GM19452 (cell line): ENCODE data around the gene ACBD3.

ENCODE experiments used
- ATAC-seq: cut with Tn5 transposase; IDR thresholded peaks from one replicate; pipeline ENCODE4 v1.9.1; 2021; ENCODE audit not compliant: unreplicated experiment

The ACBD3 gene

GRCh38 chr1:226135059-226135651 lies 51.4 kb downstream of the ACBD3 start:
- ATAC-seq: no peak

DNA sequence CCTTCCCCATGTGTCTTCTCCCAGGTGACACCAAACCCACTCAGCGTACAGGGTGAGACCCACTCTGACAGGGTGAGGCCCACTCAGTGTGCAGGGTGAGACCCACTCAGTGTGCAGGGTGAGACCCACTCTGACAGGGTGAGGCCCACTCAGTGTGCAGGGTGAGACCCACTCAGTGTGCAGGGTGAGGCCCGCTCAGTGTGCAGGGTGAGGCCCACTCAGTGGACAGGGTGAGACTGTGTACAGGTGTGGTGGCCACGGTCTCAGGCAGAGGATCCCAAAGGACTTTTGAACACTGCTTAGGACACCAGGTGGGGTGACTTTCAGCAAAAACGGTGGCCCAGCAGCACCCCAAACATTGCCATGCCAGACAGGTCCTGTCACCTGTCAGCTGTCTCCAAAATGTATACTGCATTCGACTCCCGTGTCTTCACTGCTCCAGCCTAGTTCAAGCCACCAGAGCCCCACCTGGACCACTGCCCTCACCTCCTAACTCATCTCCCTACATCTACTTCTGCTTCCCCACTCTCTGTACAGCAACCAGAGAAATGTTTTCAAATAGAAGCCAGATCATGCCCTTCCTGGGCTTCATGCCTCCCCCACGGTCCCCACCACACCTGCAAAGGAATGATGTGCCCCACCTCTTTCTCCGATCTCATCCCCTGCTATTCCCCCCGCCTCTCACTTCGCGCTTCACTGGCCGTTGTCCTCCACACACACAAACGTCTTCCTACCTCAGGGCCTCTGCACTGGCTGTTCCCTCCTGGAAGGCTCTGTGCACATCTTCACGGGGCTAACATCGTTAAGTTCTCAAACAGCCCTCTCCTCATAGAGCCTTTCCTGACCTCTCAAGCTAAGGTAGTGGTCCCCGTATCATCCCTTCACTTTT lies 52.1 kb downstream of the ACBD3 start:
- no peak for ATAC-seq

GRCh38 chr1:226133504-226134123 lies 52.9 kb downstream of the ACBD3 start:
- ATAC-seq: no peak

DNA sequence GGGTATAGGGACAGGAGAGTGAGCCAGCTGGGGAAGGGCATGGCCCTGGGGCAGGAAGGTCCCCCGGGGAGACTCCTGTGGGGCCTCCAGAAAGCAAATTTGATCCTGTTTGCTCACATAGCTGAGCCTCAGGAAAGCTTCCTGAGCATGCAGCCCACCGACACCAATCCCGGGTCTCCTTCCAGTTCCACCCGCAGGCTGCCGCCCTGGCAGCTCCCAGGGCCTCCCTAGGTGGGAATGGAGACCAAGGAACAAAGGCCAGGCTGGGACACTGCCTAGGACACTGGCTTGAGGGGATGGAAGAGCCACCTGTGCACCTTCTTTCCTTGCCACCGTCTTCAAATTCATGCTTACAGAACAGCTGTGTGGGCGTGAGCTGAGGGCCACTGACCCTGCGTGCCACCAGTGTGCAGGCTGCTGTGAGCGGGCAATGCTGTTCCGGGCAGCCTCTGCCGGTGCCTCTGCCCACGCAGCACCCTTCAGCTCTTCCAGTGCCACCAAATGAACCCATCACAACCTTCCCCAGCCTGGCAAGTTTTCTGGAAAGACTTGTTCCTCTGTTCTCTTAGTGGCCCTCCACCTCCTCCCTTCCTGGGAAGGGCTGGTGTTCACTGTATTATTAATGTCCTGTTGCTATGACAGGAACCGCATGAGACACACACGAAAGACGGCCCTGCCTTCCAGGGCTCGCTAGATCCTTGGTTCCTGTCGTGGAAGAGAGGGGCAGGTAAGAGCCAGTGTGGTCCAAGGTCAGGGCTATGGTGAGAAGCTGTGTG lies 53.6 kb downstream of the ACBD3 start:
- no peak for ATAC-seq

DNA sequence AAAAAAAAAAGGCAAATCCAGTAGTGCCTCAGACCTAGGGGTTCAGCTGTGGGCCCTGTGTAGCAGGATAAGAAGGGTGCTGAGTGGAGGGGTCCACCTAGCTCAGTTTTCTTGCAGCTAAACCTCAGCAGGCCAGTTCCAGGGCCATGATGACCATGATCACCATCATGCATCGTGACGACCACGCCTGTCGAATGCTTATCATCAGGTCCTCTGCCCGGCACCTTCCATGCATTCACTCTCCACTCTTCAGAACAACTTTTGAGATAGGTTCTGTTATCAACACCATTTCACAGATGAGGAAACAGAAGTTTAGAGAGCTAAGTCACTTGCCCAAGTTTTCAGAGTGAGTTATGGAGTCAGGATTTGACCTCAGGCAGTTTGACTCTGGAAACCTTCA lies 54.9 kb downstream of the ACBD3 start:
- no peak for ATAC-seq

- no peak for ATAC-seq
Measured at GRCh38 chr1:226129230-226129629, 57.3 kb downstream of the ACBD3 start.

GRCh38 chr1:226128487-226129075 lies 58.0 kb downstream of the ACBD3 start:
- no peak for ATAC-seq

DNA sequence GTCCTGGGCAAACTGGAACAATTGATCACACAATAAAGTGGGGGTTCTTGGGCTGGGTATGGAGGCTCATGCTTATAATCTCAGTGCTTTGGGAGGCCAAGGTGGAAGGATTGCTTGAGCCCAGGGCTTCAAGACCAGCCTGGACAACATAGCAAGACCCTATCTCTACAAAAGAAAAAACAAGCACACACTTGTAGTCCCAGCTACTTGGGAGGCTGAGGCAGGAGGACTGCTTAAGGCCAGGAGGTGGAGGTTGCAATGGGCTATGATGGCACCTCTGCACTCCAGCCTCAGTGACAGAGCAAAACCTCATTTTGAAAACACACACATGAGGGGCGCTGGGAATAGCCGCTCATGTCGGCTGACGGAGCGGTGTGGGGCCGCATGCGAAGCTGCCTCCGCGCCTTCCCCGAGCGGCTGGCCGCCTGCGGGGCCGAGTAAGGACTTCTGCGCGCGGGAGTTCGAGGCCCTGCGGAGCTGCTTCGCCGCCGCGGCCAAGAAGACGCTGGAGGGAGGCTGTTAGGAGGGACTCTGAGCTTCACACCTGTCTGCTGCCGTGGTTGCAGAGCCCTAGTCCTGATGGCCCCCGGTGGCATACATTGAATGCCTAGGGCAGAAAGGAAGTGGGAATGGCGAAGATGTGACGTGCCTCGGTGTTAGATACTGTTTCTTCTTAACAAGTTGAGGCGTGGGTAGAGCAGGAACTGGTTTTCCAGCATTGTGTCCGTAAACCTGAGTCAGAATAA lies 59.5 kb downstream of the ACBD3 start:
- ATAC-seq: peak; percentile 0

- no peak for ATAC-seq
Measured at GRCh38 chr1:226125831-226126230, 60.7 kb downstream of the ACBD3 start.

DNA sequence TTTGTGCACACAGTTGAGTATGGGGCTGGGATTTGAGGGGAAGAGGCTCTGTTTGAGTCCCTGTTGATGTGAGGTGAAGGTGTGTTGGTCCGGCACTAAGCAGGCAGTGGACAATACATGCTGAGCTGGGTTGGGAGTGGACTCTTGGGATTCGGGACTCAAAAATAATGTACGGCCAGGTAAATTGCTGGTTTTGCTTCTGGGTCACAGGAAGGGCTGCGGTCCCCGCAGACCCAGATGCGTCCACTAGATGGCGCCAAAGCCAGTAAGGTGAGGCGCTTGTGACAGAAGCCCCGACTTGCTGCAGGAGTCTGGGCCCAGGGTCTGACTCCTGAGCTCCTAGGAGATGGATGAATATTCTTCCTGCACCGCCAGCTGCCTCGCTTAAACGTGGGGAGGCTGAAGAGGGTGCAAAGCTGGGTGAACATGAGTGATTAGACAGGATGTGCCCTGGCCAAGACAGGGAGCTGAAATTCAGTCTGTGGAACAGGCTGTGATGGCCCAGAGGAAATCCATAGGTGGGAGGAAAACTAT lies 61.4 kb downstream of the ACBD3 start:
- peak; percentile 23 for ATAC-seq

DNA sequence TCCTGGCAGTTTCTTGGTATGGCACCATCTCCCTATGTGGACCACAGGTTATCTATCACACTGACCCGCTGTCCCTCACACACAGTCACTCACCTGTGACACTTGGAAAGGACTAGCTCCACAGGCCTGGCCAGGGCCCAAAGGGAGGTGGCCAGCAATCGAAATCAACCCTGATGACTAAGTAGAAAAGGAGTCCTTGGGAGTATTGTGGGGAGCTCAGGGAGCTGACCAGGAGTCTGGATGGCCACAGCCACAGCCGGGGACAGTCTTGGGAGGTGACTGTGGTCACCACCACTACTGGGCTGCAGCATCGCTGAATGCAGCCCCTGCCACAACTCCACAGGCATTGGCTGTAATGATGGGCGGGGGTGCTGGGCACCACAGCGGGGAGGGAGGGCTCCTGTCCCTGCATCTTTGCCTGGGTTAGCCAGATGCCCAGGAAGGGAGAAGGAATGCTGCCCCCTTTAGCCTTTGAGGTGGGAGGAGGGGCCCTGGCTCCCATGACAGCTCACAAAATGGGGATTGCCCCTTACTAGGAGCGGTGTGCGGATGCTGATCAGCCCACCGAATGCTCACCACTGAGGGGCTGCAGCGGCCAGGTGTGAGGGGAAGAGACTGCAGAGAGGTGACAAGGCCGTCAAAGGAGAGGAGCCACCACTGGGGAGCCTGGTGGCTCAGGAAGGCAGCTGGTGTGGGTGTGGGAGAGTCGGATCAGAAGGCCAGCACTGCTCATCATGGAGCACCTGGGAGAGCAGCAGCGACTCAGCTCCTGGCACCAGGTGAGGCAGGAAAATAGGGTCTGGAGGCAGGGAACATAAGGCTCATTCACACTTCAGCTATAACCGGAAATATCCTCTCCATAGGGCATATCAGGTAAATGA lies 62.7 kb downstream of the ACBD3 start:
- no peak for ATAC-seq

DNA sequence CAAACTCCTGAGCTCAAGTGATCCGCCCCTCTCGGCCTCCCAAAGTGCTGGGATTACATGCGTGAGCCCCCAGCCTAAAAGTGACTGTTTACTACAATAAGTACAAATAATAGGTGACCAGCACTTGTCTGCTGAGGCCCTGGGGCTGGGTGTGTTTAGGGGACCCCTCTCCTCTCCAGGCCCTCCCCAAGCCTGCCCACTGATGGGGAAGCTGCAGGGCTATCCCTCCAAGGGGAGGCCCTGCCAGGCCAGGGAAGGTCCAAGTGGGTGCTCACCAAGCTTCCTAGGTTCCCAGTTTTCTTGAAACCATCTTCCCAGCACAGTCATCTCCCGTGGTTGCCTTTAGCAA lies 63.4 kb downstream of the ACBD3 start:
- no peak for ATAC-seq

DNA sequence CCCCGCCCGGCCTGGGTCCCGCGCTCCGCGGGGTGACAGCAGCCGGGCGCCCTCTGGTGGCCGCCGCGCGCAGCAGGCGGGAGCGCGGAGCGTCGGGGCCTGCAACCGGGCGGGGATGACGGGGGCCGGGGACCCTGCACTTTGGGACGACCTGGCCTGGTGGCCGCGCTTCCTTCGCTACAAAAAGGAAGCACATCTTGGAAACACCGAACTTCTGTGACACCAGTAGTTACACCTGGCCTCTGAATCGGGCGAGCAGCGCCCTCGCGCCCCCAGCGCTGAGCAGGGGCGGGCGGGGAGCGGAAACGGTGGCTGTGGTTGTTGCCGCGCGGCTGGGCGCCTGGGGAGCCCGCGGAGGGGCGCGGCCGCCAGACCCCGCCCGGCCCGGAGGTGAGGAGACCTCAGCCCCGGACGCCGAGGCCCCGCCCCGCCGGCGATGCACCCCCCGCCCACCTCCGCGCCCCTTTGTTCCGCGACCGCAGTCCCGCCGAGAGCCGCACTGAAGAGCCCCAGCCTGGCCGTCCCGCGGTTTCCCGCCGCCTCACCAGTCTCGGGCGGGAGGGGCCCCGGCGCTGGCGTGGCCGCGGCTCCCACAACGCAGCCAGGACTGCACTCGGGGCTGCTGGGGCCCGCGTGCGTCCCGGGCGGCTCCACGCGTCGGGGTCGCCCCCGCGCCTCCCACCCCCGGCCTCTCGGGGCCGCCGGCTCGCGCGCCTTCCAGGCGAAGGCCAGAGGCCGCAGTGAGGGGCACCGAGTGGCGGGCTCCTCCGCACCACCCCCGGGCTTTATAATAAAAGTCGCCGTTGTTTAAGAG lies 64.7 kb downstream of the ACBD3 start:
- ATAC-seq: peak; percentile 68

DNA sequence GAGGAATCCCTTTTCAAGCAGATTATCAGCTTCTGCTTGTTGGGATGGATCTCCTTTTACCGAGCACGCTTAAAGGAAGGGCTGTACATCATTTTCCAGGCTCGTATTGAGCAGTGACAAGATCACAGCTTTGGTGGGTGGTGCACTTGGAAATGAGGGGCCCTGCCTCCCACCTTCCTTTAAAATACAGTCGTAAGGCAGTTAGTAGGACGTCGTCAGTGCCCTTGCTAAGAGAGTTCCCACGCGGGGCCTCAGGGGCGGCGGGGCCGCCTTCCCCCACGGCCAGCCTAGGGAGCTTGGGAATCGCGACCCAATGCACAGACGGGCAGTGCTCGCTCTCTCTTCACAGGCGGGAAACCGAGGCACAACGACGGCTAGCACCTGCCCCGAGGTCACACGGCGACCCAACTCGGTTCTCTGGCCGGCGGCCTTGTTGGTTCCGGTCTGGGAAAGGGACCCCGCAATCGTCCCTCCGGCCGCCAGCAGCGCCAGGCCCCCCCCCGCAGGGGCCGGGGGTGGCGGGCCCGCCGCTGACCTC lies 65.4 kb downstream of the ACBD3 start:
- no peak for ATAC-seq

- no peak for ATAC-seq
Measured at GRCh38 chr1:226120398-226120797, 66.1 kb downstream of the ACBD3 start.

GRCh38 chr1:226119169-226119568 lies 67.4 kb downstream of the ACBD3 start:
- ATAC-seq: no peak

DNA sequence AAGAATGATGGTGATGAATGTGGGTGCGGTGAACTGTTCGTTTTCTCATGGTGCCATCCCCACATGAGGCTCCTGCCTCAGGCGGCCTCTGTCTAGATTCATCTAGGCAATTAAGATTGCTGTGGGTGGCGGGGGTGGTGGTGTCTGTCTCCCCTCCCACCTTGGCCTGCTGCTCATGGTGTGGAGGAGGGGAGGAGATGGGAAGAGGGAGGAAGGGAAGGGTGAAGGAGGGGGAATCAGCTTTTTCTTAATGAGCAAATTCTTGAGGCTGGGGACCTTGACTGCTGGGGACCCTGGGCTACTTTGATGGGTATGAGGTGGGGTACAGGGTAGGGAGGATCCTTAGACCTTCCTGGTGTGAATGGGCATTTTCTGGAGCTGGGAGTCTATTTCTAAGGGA lies 68.2 kb downstream of the ACBD3 start:
- ATAC-seq: no peak

- no peak for ATAC-seq
Measured at GRCh38 chr1:226117330-226117729, 69.2 kb downstream of the ACBD3 start.
